Peyer's patch (tissue), 4 donors: ENCODE measurements around the gene HECA. TPM values are rescaled to one million over a fixed set of nuclear protein-coding genes. Genes with fewer than 3 reads are reported as not detected.
"Not testable (repeated sequence)": the region's sequence is repeated elsewhere in the genome, so short reads cannot be mapped to it uniquely, and the experiment has no call there.

ENCODE experiments used
- DNase-seq, 3 donors: peaks; one replicate each; pipeline ENCODE4 v3.0.0-alpha.2; 2017 to 2019
- H3K27ac ChIP-seq, 4 donors: fragments of 200-600 bp; sonication (generic); one replicate each; pipeline ENCODE4 v1.5.1; 2016 to 2019
- H3K27me3 ChIP-seq, 2 donors: fragments of 200-600 bp; sonication (generic); one replicate each; pipeline ENCODE4 v1.5.1; 2019
- H3K36me3 ChIP-seq, 3 donors: fragments of 200-600 bp; sonication (generic); one replicate each; pipeline ENCODE4 v1.5.1; 2016 to 2019
- H3K4me1 ChIP-seq, 4 donors: fragments of 200-600 bp; sonication (generic); one replicate each; pipeline ENCODE4 v1.5.1; 2016 to 2019
- H3K4me3 ChIP-seq, 4 donors: fragments of 200-600 bp; sonication (generic); 1 replicate in 3 of 4; 2 replicates in 1 of 4; pipeline ENCODE4 v1.5.1; 2016 to 2019; ENCODE audit warnings: mild to moderate bottlenecking in 1 of 4
- H3K9me3 ChIP-seq, 4 donors: fragments of 200-600 bp; sonication (generic); one replicate each; pipeline ENCODE4 v1.5.1; 2016 to 2019; ENCODE audit warnings: mild to moderate bottlenecking in 1 of 4
- POLR2A ChIP-seq, 2 donors: fragments of 450-650 bp; IDR thresholded peaks; one replicate each; pipeline ENCODE4 v1.5.1; 2017; ENCODE audit warnings: antibody characterized with exemption in 2 of 2, mild to moderate bottlenecking in 2 of 2, moderate library complexity in 2 of 2
- total RNA-seq, 4 donors: library from RNA; depleted of rRNA; stranded (reverse); fragments of >200 nt; gene quantifications; one replicate each; pipeline ENCODE4 v1.1.0, GENCODE V29; 2016
- TF ChIP-seq, protein P1 (sequence below), 6 experiments: fragments of 450-650 bp in 4 of 6; fragments of 200-600 bp in 2 of 6; sonication (generic) in 1 of 6; IDR thresholded peaks; one replicate each; pipeline ENCODE4 v1.5.1; 2017 to 2019; ENCODE audit warnings: antibody characterized with exemption in 6 of 6, mild to moderate bottlenecking in 3 of 6, moderate library complexity in 1 of 6

HECA gene
- total RNA-seq, 4 donors from 2014 or later, result 43.6 to 60.9 (median 51.6) TPM

DNA sequence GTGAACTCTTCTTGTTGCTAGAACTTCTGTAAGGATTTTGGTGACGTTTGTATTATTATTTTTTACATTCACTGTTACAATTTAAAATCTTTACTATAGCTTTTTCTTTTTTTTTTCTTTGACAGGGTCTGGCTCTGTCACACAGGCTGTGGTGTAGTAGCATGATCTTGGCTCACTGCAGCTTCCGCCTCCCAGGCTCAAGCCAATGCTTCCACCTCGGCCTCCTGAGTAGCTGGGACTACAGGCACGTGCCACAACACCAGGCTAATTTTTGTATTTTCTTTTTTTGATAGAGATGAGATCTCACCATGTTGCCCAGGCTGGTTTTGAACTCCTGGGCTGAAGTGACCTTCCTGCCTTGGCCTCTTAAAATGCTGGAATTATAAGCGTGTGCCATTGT, 21.2 kb downstream of the HECA start:
- Histone ChIP-seq H3K9me3 (no peaks in the 10 kb centered on the region), H3K4me3 (no peak overlapping the region), H3K36me3 (no peaks in the 10 kb centered on the region), H3K27me3 (no peaks in the 10 kb centered on the region), H3K4me1 (peaks cover 1 to 74% (median 19%) of the 10 kb centered on the region in 4 donors), H3K27ac (peak overlapping the region in 3 of 4 donors; percentile 37 to 74 (median 62))
- TF ChIP-seq POLR2A (IDR thresholded peaks at IDR 0.05), result no peak
- TF ChIP-seq, protein P1, sequence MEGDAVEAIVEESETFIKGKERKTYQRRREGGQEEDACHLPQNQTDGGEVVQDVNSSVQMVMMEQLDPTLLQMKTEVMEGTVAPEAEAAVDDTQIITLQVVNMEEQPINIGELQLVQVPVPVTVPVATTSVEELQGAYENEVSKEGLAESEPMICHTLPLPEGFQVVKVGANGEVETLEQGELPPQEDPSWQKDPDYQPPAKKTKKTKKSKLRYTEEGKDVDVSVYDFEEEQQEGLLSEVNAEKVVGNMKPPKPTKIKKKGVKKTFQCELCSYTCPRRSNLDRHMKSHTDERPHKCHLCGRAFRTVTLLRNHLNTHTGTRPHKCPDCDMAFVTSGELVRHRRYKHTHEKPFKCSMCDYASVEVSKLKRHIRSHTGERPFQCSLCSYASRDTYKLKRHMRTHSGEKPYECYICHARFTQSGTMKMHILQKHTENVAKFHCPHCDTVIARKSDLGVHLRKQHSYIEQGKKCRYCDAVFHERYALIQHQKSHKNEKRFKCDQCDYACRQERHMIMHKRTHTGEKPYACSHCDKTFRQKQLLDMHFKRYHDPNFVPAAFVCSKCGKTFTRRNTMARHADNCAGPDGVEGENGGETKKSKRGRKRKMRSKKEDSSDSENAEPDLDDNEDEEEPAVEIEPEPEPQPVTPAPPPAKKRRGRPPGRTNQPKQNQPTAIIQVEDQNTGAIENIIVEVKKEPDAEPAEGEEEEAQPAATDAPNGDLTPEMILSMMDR (IDR thresholded peaks at IDR 0.05), result no peak
- DNase-seq, result no peak

DNA sequence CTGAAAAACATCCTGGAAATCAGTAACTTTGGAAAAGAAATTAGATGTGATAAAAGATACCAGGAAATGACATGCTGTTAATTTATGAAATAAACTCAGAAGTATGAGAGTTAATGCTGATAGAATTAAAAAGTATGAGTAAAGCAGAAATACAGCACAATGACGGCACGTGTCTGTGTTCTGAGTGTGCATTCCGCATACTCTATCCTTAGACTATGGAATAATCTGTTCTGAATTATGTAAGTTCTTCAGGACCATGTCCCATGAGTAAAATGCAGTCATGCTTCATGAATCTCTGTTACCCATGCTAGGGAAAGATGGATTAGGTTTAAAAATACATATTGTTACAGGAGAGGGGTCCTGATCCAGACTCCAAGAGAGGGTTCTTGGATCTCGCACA, 21.7 kb downstream of the HECA start:
- Histone ChIP-seq H3K27ac (peak overlapping the region in 3 of 4 donors; percentile 37 to 74 (median 62)), H3K4me1 (peaks cover 4 to 73% (median 21%) of the 10 kb centered on the region in 4 donors), H3K36me3 (no peaks in the 10 kb centered on the region), H3K4me3 (peak overlapping the region in 1 of 4 donors; percentile 28), H3K27me3 (no peaks in the 10 kb centered on the region), H3K9me3 (no peaks in the 10 kb centered on the region)
- no peak for TF ChIP-seq POLR2A (IDR thresholded peaks at IDR 0.05)
- TF ChIP-seq, protein P1 (IDR thresholded peaks at IDR 0.05), result no peak
- no peak for DNase-seq

DNA sequence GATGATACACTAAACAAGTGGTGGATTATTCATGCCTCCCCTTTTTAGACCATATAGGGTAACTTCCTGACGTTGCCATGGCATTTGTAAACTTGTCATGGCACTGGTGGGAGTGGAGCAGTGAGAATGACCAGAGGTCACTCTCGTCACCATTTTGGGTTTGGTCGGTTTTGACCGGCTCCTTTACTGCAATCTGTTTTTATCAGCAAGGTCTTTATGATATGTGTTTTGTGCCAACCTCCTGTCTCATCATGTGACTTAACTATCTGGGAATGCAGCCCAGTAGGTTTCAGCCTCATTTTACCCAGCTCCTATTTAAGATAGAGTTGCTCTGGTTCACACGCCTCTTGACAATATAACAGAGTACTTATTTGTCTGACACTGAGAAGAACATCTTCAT, 22.2 kb downstream of the HECA start:
- DNase-seq, result peak in 1 of 3 donors; percentile 62
- H3K4me3 ChIP-seq, result peak overlapping the region in 1 of 4 donors; percentile 28
- H3K4me1 ChIP-seq, result peaks cover 4 to 68% (median 22%) of the 10 kb centered on the region in 4 donors
- not testable (repeated sequence) for H3K9me3 ChIP-seq, H3K36me3 ChIP-seq, H3K27me3 ChIP-seq
- peak overlapping the region in 3 of 4 donors; percentile 37 to 74 (median 62) for H3K27ac ChIP-seq

DNA sequence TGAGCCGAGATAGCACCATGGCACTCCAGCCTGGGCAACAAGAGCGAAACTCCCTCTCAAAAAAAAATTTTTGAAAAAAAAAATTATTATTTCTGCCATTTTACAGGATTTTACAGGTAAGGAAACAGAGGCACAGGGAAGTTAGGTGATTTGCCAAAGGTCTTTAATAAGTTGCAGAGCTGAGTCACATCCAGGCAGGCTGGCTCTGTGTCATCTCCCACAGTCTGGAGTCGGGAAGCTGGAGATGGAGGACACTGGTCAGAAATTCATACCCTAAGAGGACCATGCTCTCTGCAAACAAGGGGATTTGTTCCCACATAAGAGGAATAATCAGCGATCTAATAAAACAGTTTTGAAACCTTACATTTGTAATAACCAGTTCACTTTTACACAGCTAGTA, 24.1 kb downstream of the HECA start:
- Histone ChIP-seq H3K27me3 (no peaks in the 10 kb centered on the region), H3K27ac (no peak overlapping the region), H3K4me1 (peaks cover 5 to 50% (median 20%) of the 10 kb centered on the region in 4 donors), H3K4me3 (no peak overlapping the region), H3K36me3 (no peaks in the 10 kb centered on the region), H3K9me3 (no peaks in the 10 kb centered on the region)
- no peak for TF ChIP-seq POLR2A (IDR thresholded peaks at IDR 0.05)
- TF ChIP-seq, protein P1 (IDR thresholded peaks at IDR 0.05), result no peak
- no peak for DNase-seq

DNA sequence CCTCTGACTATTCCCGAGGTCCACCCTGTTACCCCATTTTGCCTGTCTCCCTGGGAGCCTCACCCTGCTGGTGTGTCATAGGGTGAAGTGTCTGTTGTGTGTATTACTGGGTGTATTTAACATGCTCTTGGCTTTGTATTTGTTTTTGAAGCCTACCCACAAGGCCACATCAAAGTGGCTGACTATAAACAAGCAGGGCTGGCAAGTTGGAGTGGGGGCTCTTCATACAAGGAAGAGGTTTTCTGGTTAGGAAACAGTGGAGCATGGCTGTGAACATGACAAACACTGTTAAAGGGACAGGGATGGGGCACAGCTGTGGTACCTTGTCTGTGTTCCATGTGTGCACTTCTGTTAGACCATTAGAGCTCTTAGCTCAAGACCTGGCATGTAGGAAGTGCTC, 26.3 kb downstream of the HECA start:
- Histone ChIP-seq H3K4me1 (peaks cover 5 to 39% (median 17%) of the 10 kb centered on the region in 4 donors), H3K4me3 (no peak overlapping the region), H3K27me3 (no peaks in the 10 kb centered on the region), H3K36me3 (peaks cover 0 to 4% (median 0%) of the 10 kb centered on the region in 3 donors), H3K27ac (peak overlapping the region in 3 of 4 donors; percentile 16 to 70 (median 58)), H3K9me3 (no peaks in the 10 kb centered on the region)
- peak in 2 of 3 donors; percentile 64 to 75 for DNase-seq
- TF ChIP-seq POLR2A (IDR thresholded peaks at IDR 0.05), result no peak

DNA sequence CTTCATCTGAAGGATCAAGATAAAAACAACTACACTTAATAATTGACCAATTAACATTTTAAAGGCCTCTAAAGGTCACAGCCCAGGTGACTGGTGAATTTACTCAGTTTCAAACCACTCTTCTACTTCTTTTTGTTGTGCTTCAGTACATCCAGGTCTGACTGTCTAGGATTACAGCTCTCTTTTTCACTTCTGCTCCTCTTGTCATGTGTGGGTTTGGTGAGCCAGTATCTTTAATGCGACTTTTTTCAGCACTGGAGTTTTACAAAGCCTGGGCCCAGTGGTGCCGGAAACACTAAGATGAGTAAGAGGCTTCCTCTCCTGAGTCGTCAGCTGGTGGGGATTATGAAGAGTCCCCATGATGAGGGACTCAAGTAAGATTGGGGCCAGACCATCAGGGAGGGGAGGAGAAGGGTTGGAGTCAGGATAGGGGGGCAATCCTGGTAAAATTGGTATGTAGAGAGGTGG, 27.0 kb downstream of the HECA start:
- H3K27ac ChIP-seq, result peak overlapping the region; percentile 15 to 70 (median 37)
- no peaks in the 10 kb centered on the region for H3K27me3 ChIP-seq
- no peak overlapping the region for H3K4me3 ChIP-seq
- peak in 2 of 3 donors; percentile 67 to 75 for DNase-seq
- H3K4me1 ChIP-seq, result peaks cover 4 to 32% (median 13%) of the 10 kb centered on the region in 4 donors
- peaks cover 0 to 11% (median 0%) of the 10 kb centered on the region in 3 donors for H3K36me3 ChIP-seq
- H3K9me3 ChIP-seq, result no peaks in the 10 kb centered on the region
- no peak for TF ChIP-seq POLR2A (IDR thresholded peaks at IDR 0.05)
- TF ChIP-seq, protein P1 (IDR thresholded peaks at IDR 0.05), result no peak

DNA sequence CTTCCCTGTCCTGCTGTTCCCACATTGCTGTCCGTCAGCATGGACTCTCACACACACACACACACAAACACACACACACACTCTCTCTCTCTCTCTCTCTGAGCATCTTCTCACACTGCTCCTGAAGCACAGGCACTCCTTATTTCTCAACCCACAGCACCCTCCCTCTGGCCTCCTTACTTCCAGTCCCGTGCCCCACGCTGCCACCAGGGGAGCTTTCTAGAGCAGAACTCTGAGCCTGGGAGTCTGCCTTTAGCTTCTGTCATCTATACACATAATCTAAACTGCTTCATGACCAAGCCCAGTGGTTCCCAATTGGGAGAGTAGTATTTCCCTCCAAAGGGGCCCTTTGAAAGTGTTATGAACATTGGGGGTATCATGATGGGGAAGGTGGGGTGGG, 29.1 kb downstream of the HECA start:
- H3K4me1 ChIP-seq, result peaks cover 4 to 15% (median 8%) of the 10 kb centered on the region in 4 donors
- TF ChIP-seq, protein P1 (IDR thresholded peaks at IDR 0.05), result no peak
- TF ChIP-seq POLR2A (IDR thresholded peaks at IDR 0.05), result no peak
- H3K36me3 ChIP-seq, result peaks cover 0 to 21% (median 0%) of the 10 kb centered on the region in 3 donors
- no peaks in the 10 kb centered on the region for H3K9me3 ChIP-seq
- H3K27ac ChIP-seq, result no peak overlapping the region
- no peaks in the 10 kb centered on the region for H3K27me3 ChIP-seq
- H3K4me3 ChIP-seq, result no peak overlapping the region
- DNase-seq, result no peak
